ENCODE measurements around the gene PPP1R36. TPM values are rescaled to one million over a fixed set of nuclear protein-coding genes. Genes with fewer than 3 reads are reported as not detected.
A peak's percentile ranks its signal among the peaks of the same experiment; 100 is the strongest.

PPP1R36 gene
- total and polyA plus RNA-seq, 2 of the 4 experiments (the other 2 are of a cell fraction), result 0.15 to 0.54 TPM

DNA sequence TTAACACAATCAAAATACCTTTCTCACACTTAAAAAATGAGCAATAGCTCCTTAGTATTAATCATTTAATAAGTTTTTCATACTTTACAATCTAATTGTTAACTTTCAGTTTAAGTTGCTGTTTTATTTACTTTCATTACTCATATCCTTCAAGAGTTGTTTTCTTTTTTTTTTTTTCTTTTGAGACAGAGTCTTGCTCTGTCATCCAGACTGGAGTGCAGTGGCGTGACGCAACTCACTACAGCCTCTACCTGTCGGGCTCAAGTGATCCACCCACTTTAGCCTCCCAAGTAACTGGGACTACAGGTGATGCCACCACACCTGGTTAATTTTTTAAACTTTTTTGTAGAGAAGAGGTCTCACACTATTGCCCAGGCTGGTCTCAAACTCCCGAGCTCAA is 29.1 kb upstream of the PPP1R36 start:
- no peak for ATAC-seq (ENCODE audit: low read depth)
- H2BK5ac ChIP-seq (ENCODE audit: low read depth, low read length, poor library complexity, severe bottlenecking), result no peak overlapping the region
- H2AFZ ChIP-seq (replicated peaks; ENCODE audit: low read length, poor library complexity), result no peak overlapping the region
- H3K23ac ChIP-seq (ENCODE audit: low read depth, low read length), result no peak overlapping the region
- no peaks in the 10 kb centered on the region for H3K27me3 ChIP-seq (ENCODE audit: control insufficient read depth, insufficient read depth, low read length)
- TF ChIP-seq CEBPB (IDR thresholded peaks at IDR 0.05; ENCODE audit: low read depth, low read length) (peak; percentile 73), BHLHE40 (IDR thresholded peaks at IDR 0.05; ENCODE audit: low read depth, low read length) (no peak)
- no peak overlapping the region for H4K8ac ChIP-seq (ENCODE audit: low read depth in 2 of 2, low read length in 2 of 2)
- H3K9me1 ChIP-seq (ENCODE audit: insufficient read depth, low read length), result peaks cover 11% of the 10 kb centered on the region; the same call in 1 of the 2 replicates
- no TSS peak for BruUV-seq (replicated peaks)
- H2BK120ac ChIP-seq (ENCODE audit: low read depth, low read length), result no peak overlapping the region
- no peak overlapping the region for H2BK15ac ChIP-seq (ENCODE audit: low read depth, low read length)
- no peak overlapping the region for H3K27ac ChIP-seq (ENCODE audit: insufficient read depth, low read length)
- WGBS, 2 experiments (ENCODE audit: extremely low coverage in 2 of 2, insufficient read length in 1 of 2), result no CpG with 5 or more reads among the region's 4 CpGs
- no peaks in the 10 kb centered on the region for H3K9me3 ChIP-seq (ENCODE audit: control insufficient read depth, insufficient read depth, low read length)
- ChIA-PET POLR2A (ENCODE audit: unreplicated experiment) (no interaction called here), CTCF (no interaction called here)
- H4K20me1 ChIP-seq (ENCODE audit: insufficient read depth, low read length), result peaks cover 70% of the 10 kb centered on the region
- intact Hi-C loops (cut with micrococcal nuclease) (no loop called here), in situ Hi-C loops (cut with MboI; ENCODE audit: low sequenced_read_pairs) (no loop called here), dilution Hi-C loops (cut with HindIII; ENCODE audit: low sequenced_read_pairs, unreplicated experiment) (no loop called here)
- peaks cover 24 to 58% of the 10 kb centered on the region in 2 experiments for H3K79me1 ChIP-seq (ENCODE audit: low read depth in 1 of 2, low read length in 2 of 2)
- H4K91ac ChIP-seq (ENCODE audit: insufficient read depth, low read depth, low read length), result no peak overlapping the region
- H3K14ac ChIP-seq (replicated peaks; ENCODE audit: low read depth, low read length), result no peak overlapping the region
- H2AK9ac ChIP-seq (replicated peaks; ENCODE audit: low read depth, low read length, poor library complexity), result no peak overlapping the region
- no peak overlapping the region for H2BK20ac ChIP-seq (ENCODE audit: low read depth, low read length)
- H2AK5ac ChIP-seq (ENCODE audit: low read depth, low read length), result no peak overlapping the region
- H3K56ac ChIP-seq (ENCODE audit: extremely low read depth, insufficient read depth, low read length), result no peak overlapping the region
- no peak overlapping the region for H3K9ac ChIP-seq (ENCODE audit: low read depth, low read length)
- H3K4me1 ChIP-seq (ENCODE audit: control insufficient read depth, insufficient read depth, low read length), result peaks cover 3% of the 10 kb centered on the region; the same call in 1 of the 2 replicates
- peaks cover 17% of the 10 kb centered on the region for H3K36me3 ChIP-seq (ENCODE audit: control insufficient read depth, insufficient read depth, low read length)
- no peak overlapping the region for H4K5ac ChIP-seq (ENCODE audit: low read depth, low read length)
- no peak overlapping the region for H3K18ac ChIP-seq (ENCODE audit: low read depth, low read length)
- no peak for DNase-seq
- no peak overlapping the region for H3K4me2 ChIP-seq (ENCODE audit: low read depth, low read length)
- H3K4ac ChIP-seq (ENCODE audit: low read depth, low read length), result no peak overlapping the region
- no peak overlapping the region for H3K4me3 ChIP-seq (ENCODE audit: insufficient read depth, low read depth, low read length)
